HUDEP-2 (cell line): ENCODE results near the gene FOLH1.
"Not testable (repeated sequence)": the region's sequence is repeated elsewhere in the genome, so short reads cannot be mapped to it uniquely, and the experiment has no call there.

Experiments used
- DNase-seq, 76 experiments: peaks; one replicate each; lab custom pipeline; 2025; ENCODE audit not compliant: unreplicated experiment in 76 of 76; lab: John Stamatoyannopoulos, UW

The FOLH1 gene

DNA sequence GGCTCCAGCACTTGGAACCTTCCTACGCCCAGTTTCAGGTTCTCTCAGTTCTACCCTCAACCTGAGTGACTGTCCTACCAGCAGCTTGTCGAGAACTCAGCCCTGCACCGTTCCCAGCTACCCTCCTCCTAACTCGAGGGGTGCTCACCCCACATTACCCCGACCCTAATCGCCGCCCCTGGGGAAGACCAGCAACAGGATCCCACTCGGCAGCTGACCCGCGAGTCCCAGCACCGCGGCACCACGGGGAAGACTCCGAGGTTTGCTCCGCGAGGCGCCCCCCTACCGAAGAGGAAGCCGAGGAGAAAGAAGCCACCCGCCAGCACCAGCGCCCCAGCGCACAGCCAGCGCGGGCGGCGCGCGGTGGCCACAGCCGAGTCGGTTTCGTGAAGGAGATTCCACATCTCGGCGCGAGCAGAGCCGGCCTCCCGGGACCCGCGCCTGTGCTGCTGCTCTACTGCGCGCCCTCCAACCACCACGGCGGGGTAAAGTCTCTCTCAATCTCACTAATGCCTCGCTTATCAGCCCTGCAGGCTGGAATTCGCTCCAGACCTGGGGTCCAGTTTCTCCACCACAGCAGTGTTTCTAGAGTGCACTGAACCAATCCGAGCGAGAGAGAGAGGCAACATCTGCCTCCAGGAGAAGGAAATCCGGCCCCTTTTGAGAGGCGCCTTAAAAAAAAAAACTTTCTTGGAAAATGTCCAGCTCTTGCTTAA, at the start of gene FOLH1:
TSS of gene FOLH1 (minus strand) at position 597 of the 716 bp plus-strand sequence. CDS start at position 404, 193 bp downstream.
- DNase-seq: no peak

DNA sequence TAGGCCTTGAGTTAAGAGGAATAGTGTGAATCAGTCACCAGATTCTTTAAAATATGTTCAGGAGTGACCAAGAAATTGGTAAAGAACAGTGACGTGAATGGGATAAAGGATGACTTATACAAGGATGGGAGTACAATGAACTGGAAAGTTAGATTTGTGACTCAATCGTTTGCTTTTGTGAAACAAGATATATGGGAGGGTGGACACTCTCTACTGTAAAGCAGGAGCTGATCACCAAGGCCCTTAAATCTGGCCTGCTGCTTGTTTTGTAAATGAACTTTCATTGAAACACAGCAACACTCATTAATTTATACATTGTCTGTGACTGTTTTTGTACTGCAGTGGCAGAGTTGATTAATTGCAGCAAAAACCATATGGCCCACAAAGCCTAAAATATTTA, 46.7 kb upstream of the FOLH1 start:
- not testable (repeated sequence) for DNase-seq

DNA sequence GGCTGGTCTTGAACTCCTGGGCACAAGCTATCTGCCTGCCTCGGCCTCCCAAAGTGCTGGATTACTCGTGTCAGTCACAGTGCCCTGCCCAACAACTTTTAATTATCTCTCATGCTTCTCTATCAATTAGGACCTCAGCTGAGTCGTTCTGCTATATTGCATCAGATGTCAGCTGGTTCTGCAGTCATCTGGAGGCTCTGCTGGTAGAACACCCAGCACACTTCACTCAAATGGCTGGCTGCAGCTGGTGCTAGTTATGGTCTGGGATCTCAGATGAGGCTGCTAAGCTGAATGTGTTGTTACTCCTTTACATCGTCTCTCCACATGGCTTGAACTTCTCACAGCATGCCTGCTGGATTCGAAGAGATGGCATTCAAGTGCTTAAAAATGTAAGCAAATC, 42.8 kb upstream of the FOLH1 start:
- DNase-seq: not testable (repeated sequence)

DNA sequence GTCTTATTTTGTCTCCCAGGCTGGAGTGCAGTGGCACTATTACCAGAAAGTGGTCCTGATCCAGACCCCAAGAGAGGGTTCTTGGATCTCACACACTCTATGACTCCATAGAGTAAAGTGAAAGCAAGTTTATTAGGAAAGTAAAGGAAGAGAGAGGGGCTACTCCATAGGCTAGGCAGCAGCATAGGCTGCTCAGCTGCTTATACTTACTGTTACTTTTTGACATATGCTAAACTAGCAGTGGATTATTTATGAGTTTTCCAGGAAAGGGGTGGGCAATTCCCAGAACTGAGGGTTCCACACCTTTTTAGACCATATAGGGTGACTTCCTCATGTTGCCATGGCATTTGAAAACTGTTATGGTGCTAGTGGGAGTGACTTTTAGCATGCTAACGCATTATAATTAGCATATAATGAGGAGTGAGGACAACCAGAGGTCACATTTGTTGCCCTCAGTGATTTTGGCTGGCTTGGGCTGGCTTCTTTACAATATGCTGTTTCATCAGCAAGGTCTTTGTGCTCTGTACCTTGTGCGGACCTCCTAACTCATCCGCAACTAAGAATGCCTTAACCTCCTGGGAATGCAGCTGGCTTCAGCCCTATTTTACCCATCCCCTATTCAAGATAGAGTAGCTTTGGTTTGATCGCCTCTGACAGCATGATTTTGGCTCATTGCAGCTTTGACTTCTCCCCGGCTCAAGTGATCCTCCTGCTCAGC, 42.2 kb upstream of the FOLH1 start:
- DNase-seq: not testable (repeated sequence)

DNA sequence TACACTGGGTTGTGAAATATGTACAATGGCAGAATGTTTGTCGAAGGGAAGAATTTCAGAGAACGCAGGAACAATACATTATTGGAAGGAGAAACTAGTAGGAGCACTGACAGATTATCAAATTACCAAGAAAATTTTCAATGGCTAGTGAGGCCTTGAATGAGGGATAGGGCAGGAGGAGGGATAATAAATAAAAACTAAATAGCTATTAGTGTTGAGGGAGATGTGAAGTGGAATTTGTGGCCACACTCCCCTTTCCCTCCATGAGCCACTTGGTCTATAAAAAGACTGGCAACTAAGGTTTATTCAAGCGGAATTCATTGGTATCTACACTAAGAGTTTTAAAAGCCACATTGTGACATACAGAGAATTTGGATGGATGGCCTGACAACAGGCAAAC, 41.0 kb upstream of the FOLH1 start:
- not testable (repeated sequence) for DNase-seq

DNA sequence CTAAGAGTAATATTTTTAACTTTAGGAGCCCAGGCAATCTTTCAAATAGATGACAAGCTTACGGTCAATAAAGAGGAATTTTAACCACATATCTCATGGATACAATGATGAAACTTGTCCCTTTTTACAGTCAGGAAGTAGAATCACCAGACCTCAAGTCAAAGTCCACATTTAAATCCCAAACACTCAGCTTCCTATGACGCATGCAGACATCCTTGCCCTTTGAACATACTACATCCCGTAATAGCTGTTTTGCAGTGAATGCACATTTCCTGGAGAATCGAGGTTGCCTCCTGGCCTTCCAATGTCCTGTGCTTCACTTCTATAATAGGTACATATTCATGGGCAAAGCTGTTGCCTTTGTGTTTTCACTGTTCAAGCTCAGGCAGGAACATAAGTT, 25.3 kb upstream of the FOLH1 start:
- not testable (repeated sequence) for DNase-seq

DNA sequence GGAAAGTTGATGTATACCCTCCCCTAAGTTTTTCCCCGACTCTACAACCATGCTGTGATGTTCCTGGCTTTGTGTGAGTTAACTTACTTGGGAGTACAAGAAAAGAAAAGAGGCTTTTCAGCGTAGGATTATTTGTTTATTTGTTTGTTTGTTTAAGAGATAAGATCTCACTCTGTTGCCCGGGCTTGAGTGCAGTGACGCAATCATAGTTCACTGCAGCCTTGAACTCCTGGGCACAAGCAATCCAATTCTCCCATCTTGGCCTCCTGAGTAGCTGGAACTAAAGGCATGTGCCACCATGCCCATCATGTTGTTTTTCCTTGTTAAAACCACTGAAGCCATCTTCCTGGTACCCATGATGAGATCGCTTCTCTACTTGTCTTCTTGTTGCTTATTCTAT, 24.6 kb upstream of the FOLH1 start:
- not testable (repeated sequence) for DNase-seq

DNA sequence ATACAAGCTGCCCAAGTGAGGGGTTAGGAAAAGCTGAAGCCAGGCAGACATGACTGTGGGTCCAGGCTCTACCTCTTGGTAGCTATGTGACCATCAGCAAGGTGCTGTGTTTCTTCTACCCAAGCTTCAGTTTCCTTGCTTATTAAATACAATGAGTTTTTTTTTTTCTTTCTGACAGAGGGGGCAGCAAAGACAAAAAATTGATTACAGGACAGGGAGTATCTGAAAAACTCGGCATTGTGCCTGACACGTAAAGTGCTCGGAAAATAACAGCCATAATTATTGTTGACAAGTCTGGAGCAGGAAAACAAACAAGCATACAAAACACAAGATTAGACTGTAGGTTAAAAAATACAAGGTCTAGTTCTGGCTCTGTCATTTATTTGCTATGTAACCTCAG, 23.3 kb upstream of the FOLH1 start:
- DNase-seq: not testable (repeated sequence)

DNA sequence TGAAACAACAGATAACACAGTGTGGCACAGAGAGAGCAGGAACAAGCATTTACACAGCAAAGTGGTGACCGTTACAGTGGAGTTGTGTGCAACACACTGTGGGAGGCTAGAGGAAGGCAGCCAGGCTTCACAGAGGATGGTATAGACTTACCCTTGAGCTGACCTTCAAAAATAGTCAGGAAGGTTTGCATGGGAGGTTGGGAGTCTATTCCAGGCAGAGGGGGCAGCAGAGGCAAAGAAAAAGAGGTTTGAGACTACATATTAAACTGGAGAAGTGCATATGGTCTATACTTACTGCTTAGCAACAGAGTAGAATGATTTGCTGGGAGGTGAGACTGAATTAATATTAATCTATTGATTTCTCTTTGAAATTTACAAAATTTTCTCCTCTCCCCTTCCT, 22.1 kb upstream of the FOLH1 start:
- not testable (repeated sequence) for DNase-seq

DNA sequence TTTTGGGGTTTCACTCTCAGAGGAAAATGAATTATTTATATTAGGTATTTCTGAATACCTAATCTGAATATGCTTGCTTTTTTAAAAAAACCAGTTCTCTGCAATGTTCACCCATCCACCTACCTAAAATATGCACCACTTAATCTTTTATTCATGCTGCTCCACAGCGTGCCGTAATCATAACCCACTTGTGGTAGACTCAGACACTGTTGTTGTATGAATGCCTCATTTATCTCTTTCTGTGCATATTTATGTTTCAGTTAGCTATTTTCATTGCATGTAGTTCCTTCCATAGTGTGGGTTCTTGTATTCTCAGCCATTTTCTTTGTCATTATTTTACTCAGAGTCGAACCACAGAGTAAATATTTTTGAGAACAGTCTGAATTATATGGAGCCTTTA, 21.6 kb upstream of the FOLH1 start:
- DNase-seq: not testable (repeated sequence)

DNA sequence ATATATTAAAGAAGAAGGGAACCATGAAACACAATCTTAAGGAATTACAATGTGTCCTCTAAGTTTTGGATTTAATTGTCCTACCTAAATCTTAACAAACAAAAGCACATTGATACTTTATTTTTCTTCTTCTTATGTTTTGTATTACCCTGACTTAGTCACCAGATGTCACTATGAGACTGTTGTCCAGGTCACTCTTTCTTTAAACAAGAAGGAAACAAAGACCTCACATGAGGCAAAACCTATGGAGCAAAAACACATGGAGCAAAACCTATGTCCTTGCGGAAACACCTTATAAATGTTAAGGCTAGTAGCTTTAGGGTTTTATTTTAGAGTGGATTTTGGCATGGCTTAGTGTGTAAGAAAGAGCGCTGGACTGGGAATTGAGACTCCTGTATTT, 20.7 kb upstream of the FOLH1 start:
- DNase-seq: not testable (repeated sequence)

DNA sequence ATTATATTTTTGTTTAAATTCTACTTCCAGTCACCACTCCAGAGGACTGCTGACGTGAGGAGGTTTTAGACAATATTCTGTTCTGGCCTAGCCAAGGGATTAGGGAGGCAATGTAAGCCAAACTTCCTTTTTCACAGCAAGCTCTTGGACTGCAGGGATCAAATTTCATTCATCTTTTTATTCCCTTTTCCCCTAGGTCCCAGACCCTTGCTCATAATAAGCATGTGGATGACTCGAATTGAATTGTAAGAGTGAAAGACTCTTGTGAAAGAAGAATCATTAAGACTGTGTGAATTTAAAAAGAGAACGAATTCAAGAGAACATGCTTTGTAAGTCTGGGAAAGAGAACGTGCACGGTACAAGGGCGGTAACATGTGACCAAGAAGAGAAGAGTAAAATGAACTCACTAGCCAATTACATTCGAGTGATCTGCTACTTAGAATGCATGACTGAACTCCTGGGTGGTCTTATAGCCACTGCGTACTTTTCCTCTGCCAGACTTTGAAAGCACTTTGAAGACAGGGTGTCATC, 16.9 kb upstream of the FOLH1 start:
- not testable (repeated sequence) for DNase-seq

DNA sequence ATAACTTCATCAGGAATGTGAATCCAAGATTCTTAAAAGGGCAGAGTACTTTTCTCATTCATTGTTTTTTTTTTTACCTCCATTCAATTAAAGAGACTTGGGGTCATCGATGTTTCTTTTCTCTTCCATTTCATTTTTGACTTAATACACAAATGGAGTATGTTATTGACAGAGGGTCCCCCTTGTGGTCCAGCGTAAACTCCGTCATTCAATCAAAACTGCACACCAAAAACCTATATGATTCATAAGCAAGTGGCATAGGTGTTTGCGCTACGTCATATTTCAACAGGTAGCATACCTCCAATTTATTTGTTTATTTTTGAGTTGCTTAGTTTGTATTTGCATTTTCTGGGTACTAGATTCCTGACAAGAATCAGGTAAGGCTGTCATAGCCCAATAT, 12.7 kb upstream of the FOLH1 start:
- no peak for DNase-seq

DNA sequence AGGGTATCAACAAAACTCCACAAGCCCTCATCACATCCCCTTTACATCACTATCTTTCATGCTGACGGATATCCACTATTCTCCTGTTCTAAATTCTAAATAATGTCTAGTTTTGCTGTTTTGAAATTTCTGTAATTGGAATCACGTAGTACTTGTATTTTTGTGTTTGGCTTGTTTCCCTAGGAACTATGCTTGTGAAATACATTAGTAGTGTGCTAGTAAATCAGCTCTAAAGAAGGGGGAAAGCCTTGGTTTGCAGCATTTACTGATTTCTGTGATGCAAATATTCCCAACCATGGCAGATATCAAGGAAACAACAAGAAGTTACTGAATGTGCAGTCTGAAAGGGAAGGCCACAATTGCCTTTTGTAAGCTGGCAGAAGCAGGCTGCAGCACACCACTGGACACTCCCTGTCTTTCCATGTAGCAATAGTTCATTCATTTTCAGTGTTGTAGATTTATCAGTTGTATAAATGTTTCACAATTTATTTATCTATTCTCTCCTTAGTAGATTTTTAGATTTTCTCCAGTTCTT, 4.7 kb upstream of the FOLH1 start:
- DNase-seq: no peak

DNA sequence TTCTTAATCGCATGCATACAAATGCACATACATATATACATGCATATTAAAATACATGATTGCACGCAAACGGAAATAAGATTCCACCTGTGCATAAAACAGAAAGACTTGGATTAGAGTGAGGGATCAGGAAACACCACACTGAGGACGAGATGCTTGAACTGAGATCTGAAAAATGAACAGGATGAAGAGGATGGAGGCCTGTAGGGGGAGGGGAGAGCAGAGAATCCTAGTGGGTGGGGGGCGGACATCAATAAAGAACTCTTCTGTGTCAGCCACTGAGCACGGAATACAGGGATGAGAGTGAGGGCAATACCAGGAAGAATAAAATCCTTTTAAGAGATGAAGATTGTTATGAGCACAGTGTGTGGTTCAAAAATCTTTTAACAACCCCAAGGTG, 1.4 kb downstream of the FOLH1 start:
- DNase-seq: not testable (repeated sequence)

DNA sequence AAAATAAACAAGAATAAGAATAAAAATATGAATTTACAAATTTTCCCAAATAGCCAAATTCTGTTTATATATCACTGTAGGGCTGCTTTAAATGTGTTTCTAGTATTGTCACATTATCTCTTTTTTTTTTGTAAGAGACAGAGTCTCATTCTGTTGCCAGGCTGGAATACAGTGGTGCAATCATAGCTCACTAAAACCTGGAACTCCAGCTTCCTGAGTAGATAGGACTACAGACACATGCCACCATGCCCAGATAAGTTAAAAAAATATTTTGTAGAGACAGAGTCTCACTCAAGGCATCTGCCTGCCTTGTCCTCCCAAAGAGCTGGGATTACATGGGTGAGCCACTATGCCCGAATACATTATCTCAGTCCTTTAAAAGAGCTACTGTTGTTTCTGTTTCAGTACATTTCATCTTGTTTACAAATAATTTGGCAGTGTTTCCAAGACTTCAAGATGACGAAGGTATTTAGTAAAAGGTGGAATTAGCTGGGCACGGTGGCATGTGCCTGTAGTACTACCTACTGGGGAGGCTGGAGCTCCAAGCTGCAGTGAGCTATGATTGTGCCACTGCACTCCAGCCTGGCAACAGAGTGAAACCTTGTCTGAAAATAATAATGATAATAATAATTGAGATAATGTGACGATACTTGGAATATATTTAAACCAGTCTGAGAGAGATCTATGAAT, 6.0 kb downstream of the FOLH1 start:
- DNase-seq: no peak

DNA sequence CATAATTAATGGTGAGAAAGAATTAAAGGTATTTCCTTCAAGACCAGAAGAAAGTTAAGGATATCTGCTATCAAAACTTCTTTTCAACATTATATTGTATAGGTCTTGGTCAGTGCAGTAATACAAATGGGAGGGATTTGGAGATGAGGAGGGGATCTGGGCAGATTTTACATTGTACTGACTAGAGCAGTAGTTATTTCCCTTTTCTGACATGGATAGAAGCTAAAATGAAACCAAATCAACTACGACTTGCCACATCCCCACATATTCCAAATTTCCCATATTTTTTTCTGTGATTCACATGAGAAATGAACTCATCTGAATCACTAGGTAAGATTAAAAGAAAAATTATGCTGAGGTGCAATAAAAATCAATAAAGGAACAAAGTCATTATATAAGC, 11.6 kb downstream of the FOLH1 start:
- not testable (repeated sequence) for DNase-seq

DNA sequence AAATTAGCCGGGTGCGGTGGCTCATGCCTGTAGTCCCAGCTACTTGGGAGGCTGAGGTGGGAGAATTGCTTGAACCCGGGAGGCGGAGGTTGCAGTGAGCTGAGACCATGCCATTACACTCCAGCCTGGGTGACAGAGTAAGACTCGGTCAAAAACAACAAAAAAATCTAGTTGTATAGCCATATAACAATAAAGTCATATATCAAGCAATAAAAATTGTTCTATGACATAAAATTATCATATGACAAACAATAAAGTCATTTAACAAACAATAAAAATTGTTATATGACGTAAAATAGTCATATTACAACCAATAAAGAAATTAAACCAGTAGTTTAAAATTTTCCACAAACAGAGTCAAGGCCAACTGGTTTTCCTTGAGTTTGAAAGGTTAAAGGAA, 12.4 kb downstream of the FOLH1 start:
- not testable (repeated sequence) for DNase-seq

DNA sequence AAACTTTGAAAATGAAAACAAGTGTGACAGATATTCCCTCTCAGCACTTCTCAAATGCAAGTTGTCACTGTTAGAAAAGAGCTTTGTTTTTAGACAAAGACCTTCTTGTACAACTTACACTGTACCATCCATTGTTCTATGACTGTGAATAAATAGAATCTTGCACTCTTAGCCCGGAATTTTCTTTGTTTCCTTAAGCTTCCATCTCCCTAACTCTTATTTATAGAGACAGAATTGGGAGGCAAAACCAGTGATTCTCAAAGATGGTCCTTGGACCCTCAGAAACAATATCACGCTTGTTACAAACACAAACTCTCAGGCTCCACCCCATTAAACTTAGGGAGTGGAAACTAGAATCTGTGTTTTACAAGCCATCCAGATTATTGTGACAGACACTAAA, 18.1 kb downstream of the FOLH1 start:
- not testable (repeated sequence) for DNase-seq

DNA sequence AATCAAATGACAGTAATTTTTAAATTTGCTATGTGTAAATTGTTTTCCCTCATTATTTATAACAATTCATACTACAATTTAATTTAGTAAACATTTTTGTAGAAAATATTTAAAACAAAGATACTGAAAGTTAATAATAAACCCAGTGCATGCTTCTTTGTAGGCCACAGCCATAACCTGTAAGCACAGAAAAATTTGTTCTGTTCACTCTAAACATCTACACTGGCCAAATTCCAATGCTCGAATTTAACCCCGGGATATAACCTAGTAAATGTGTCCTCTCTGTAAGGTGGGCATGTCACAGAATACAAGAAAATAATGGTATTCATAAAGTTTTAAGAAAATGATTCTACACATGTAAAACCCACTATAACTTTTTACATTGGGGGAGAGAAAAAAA, 22.2 kb downstream of the FOLH1 start:
- not testable (repeated sequence) for DNase-seq

DNA sequence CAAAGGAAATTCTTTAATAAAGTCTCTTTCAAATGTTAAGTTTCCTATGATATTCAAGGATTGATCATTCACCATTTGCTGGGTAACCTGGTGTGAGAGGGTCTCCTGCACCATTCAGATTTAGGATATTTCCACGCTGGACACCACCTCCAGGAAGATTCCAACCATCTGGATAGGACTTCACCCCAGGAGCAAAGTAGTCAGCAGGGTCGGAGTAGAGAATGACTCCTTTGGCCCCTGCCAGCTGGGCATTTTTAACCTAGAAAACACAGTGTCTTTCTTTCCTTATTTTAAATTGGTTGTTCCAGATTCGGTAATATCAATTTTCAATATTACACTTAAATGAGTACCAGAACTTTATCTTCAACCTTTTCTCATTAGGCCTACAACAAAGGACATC, 22.8 kb downstream of the FOLH1 start:
- not testable (repeated sequence) for DNase-seq
